Activated naive CD4-positive, alpha-beta T cell treated with Interleukin-2 at 50 U/mL for 16 hours (primary cell): ENCODE measurements around the gene ARHGAP10.

Source experiments
- DNase-seq: peaks from one replicate; pipeline ENCODE4 v3.0.0-alpha.2; 2020

The ARHGAP10 gene

DNA sequence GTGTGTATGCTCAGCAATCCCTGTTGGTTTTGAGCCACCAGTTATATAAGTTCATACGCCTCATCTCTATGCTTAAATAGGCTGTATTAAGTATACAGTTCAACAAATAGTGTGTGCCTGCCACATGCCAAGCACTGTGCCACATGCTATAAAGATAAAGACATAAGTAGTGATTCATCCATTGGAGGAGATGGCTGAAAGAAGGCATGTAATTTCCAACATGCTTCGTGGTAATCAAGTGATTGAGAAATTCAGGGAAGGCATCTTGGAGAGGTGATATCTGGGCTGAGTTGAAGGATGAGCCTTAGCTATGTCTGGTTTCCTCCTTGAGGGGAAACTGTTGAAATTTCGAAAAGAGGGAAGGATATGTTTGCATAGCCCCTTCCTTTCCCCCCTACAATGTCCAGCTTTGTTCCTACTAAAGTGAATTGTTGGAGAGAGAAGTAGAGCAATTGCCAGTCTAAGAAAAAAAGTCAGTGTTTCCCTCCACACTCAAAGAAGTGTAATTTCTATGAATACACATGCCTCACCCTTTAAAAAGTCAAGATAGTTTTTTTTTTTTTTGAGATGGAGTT, 96.5 kb downstream of the ARHGAP10 start:
- DNase-seq, result no peak

DNA sequence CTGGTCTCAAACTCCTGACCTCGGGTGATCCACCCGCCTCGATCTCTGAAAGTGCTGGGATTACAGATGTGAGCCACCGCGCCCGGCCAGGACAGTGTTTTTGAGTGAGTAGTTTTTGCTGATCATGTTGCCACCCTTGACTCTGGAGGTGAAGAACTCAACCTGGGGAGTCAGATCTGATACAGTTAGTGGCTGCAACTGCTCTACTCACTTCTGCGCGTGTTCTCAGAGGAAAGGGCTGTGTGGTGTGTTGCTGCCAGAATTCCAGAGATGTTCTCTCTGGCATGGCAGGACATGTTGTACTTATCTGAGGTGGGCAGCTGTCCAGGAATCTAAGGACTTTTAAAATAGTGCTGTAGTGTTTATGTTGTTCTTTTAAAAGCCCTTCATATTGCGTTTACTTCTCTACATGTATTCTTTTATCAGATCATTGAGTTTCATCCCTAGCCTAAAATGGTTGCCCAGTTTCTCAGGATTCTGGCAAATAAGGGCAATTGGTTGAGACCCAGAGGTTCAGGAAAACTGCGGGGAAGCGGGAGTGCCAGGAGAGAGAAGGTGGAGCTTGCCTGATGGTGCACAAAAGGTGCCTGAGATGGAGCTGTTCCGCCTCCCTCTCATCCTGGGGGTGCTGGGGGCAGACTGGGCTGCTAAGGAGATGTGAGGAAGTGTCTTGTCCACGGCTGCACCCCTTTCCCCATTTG, 97.7 kb downstream of the ARHGAP10 start:
- DNase-seq, result no peak

DNA sequence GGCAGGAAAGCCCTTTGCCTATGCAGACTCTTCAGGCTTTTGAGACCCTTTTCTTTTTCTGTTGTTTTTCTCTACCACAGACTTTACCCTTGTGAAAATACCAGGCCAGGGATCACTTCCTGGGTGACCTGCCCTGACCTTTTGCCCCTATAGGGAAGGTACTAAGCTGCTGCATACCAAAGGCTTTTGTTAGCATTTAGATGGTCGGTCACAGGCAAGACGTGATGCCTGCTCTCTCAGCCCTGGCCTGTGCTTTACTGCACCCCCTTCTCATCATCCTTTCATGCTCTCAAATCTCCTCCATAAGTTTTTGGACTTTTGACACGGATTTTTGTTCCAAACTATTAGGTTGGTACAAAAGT, 98.2 kb downstream of the ARHGAP10 start:
- no peak for DNase-seq

DNA sequence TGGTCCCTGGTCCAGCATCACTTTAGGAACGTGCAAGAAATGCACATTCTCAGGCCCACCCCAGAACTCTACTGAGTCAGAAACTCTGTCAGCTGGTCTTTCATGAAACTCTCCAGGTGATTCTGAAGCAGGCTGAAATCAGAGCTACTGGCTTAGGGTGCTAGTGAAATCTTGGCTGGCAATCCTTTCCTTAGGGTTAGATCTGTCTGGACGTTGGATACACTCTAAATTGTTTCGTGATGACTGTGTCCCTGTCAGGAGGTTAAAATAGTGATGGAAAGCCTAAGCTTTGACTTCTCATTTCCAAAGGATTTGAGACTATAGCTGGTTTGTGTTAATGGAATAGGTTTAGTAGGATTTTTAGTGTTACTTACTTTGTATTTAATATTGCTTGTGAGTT, 99.1 kb downstream of the ARHGAP10 start:
- DNase-seq, result no peak

DNA sequence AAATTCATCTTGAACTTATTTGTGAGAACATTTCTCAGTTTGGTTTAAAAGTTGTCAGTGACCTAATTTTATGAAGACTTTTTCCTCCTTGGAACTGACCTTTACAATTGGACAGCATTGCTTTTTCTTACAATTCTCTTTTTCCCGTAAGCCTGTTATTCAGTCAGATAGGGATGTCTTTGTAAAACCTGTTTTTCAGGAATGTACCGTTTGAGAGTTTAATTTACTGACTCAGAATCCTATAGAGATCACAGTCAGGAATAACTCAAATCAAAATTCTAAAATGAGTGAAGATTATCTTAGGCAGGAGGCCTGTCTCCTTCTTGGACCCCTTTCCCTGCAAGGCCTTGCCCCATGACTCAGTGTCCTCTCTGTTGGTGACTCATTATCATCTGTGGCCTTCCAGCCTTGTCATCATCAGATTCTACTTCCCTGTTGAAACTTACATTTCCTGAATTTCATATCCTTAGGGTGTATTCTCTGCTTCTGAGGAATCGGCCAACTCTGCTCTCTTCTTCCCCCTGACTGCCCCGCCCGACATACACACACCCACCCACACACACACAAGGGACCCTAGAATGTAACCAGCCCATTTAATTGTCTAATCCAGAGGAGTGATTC, 99.8 kb downstream of the ARHGAP10 start:
- DNase-seq, result no peak

DNA sequence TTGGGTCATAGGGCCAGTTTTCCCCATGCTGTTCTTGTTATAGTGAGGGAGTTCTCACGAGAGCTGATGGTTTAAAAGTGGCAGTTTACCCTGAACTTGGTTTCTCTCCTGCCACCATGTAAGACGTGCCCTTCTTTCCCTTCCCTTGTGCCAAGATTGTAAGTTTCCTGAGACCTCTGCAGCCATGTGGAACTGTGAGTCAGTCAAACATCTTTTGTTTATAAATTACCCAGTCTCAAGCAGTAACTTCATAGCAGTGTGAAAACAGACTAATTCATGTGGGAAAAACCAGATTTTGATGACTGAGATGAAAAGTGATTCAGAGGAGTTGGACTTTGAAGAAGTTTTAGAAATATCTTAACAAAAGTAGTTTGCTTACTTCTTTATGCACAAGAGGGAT, 101.4 kb downstream of the ARHGAP10 start:
- no peak for DNase-seq

DNA sequence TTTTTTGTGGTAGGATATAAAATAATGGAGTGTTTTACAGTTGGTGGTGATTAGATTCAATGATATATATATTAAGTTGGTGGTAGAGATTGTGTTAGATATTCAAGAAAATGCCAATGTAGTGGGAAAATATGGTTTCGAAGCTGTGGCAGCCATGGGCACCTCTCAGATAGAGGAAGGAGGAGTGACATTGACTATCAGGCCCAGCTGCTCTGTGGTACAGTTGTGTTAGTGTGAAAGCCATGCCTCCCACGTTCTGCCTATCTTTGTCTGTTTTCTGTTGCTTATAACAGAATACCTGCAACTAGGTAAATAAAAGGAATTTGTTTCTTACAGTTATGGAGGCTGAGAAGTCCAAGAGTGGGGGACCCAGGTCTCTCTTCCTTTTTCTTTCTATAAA, 101.9 kb downstream of the ARHGAP10 start:
- DNase-seq, result no peak

DNA sequence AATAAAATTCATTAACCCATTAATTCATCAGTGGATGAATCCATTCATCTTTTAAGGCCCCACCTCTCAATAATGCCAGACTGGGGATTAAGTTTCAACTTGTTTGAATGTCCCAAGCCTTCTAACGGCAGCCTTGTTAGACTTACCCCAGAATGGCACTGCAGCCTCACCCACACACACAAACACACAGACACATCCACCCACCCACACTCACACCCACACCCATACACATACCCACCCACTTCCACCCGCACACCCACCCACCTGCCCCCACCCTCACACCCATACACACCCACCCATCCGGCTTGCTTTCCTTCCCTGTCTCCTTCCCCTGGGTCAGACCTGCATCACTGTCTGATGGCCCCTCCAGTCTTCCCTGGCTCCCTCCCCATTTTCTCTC, 102.6 kb downstream of the ARHGAP10 start:
- DNase-seq, result no peak

DNA sequence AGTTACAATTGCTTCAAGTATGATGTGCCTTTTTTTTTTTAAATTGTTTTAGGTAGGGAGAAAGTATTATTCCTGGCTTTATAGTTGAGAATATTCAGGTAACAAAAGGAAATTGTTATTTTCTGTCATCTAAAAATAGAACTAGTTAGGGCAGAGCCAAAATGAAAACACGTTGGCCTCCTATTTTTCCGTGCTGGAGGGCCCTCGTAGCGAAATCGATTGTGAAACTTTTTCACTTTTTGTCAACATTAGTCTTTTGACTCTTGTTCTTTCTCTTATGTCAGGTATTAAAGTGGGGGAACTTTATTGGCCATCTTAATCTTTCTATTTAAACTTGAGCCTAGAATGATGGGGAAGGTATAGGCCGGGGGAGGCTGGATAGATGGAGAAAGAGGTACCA, 104.9 kb downstream of the ARHGAP10 start:
- DNase-seq, result no peak

DNA sequence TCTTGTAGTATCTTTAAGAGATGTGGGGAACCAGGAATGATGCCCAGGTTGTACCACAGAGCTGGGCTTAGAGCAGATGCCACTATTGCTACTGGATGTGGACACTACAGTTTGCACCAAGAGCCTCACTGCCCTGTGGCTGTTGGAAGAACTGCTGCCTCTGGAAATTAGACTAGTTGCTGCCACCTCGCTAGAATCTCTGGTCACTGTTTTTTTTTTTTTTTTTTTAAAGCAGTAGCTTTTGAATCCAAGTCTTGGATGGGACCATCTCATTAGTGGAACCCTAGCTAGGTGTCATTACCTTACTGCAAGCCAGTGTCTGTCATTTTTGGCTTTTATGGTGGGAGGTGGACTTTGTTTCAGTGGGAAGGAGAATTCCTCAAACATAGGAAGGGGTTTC, 105.5 kb downstream of the ARHGAP10 start:
- no peak for DNase-seq

DNA sequence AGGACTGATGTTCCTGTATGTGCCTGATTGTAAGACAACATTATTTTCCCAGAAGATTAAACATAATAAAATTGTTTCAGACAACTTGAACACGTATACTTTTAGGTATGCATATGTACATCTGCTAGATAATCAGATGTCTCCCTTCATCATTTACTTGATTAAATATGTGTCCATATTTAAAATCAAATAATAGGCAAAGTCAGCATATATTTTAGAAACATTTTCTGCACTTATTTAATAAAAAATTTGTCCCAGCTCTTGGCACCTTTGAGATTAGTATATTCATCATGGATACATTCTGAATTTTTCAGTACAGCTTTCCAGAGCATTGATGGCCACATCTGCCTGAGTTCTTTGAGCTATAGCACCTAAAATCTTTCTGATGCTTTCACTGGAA, 106.0 kb downstream of the ARHGAP10 start:
- no peak for DNase-seq

DNA sequence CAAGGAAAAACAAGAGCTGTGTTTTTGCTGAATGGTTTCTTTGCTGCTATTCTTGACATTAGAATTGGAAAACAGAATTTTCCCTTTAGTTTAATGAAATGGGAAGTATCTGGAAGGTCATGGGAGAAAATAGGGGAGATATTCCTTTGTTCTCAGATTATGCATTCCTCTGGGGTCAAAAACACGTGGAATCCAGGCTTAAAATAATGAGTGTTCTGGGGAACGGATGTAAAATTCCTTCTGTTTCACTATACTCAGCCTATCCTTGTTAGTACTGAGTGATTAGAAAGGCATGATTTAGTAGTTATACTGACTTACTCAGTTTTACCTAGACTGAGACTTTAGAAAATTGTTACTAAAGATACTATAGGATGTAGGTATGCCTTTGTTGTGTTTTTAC, 107.3 kb downstream of the ARHGAP10 start:
- DNase-seq, result no peak

DNA sequence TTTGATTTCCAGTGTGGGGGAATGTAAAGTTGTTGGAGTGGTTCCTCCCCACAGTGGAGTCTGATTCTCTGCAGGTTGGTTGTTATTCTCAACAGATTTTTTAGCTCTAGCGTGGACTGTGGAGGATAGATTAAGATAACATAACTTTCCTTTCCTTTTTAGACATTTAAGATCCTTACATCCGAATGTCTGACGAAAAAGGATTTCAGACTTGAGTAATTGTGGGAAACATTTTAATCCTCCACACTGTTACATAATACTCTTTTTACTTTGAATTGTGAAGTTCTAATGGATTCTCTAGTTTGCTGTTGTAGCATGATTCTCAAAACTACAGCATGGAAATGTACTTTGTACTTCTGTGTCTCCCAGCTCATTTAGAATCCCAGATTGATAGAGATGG, 107.8 kb downstream of the ARHGAP10 start:
- no peak for DNase-seq

DNA sequence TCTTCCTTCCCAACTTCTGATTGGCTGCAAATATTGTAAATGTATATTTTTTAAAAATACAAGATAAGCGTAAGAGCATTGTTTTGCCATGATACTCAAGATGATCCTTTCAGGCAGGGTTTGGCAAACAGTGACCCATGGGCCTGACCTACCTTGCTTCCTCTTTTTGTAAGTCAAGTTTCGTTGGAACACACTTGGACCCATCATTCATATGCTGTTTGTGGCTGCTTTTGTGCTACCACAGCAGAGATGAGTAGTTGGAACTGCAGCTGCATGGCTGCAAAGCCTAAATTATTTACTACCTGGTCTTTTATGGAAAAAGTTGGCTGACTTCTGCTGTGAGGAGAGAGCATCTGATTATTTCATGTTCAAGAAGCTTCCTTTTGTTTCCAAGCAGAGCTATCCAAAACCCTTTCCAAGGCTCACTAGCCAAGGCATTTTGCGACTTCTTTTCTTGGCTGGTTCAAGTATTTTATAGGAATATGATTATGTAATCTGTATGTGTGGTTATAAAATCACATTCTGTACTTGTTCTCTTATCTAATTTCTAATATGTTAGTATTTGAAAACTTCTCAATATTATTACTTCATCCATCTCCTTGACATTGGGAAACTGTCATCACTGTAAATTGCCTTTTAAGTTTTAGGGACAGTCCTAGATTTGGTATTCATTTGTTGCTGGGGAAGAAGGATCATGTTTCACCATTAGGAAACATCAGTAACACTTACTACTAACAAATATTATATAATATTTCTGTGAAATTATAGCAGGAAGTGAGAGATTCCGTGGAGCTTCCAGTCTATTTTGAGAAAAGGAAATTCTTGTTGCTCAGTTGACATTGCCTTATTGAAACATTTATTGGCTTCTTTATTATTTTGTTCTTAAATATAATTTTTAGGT, 109.2 kb downstream of the ARHGAP10 start:
- no peak for DNase-seq

DNA sequence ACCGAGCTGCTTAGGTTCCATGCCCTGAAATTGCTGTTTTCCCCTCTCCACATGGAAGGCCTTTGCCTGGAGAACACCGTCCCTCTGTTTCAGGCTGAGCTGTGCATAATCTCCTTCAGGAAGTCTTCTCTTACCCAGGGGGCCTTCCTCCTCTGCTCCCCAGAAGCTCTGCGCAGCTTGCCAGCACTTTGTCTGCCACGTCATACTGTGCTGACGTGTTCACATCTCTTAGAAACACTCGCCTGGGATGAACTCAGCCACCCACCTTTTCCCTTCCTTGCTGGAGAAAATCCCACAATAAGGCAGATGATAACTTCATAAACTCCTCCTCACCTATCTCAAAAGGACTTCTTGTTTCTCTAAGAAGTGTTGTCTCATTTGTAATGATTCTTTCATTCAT, 110.7 kb downstream of the ARHGAP10 start:
- DNase-seq, result no peak

DNA sequence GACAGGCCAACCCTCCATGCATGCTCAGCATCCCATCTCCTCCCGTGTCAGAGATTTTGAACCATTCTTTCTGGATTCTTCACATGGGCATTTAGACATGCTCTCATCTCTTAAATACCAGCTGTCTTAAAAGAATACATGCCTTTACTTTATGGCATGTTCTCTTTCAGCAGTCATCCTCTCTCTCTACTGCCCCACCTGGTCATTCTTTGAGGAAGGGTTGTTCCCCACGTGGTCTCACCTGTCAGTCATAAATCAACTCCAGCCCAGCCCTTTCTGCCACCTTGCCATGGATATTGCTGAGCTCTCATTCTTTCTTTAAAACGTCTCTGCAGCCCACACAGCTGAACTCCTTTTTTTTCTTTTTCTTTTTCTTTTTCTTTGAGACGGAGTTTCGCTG, 111.3 kb downstream of the ARHGAP10 start:
- DNase-seq, result no peak

DNA sequence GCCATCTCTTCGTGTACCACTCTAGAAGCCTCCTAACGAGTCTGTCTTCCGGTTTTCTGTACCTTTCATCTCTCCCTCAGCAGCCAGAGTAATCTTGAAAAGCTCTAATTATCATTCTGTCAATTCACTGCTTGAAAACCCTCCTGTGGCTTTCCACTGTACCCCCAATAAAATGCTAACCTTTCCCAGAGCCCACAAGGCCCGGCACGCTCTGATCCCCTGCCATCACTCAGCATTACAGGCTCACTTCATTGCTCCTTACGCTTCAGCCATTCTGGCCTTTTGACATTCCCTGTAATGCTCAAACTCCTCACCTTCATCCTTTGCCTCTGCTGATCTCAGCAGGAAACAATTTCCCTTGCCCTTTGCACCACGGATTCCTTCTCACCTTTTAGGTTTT, 112.9 kb downstream of the ARHGAP10 start:
- no peak for DNase-seq

DNA sequence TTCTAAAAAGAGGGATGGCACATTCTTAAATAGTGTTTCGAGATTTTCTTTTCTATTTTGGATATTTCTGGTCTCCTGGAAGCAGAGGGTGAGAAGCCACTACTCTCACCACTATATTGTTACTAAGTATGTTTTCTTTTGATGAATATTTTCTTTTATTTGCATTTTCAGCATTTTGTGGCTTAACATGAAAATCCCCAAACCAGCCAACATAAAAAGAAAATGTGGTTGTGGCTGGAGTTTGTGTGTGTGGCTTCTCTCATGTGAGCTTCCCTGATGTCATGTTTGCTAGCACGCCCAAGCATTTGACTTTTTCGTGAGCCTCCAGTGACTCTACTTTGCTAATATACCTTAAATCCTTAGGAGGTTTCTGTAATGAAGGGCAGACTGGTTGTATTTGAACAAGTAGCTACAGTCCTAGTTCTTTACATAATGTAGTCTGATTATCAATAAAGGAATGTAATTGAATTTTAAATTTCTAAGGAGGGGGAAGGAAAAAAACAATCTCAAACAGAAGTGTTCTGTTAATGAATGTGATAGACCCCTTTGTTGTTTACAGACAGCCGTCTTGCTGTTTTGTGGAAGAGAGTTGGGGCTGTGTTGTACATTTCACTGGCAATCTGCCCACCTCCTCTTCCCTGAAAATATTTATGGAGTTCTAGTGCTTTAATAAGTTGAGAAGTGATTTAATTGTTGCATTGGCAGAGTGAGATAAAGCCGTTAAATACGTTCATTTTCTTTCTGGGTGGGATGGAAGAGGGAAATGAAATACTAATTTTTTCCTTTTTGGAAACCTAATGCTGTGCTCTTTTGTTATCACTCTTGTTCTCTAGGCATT, 114.6 kb downstream of the ARHGAP10 start:
- peak; percentile 21 for DNase-seq

DNA sequence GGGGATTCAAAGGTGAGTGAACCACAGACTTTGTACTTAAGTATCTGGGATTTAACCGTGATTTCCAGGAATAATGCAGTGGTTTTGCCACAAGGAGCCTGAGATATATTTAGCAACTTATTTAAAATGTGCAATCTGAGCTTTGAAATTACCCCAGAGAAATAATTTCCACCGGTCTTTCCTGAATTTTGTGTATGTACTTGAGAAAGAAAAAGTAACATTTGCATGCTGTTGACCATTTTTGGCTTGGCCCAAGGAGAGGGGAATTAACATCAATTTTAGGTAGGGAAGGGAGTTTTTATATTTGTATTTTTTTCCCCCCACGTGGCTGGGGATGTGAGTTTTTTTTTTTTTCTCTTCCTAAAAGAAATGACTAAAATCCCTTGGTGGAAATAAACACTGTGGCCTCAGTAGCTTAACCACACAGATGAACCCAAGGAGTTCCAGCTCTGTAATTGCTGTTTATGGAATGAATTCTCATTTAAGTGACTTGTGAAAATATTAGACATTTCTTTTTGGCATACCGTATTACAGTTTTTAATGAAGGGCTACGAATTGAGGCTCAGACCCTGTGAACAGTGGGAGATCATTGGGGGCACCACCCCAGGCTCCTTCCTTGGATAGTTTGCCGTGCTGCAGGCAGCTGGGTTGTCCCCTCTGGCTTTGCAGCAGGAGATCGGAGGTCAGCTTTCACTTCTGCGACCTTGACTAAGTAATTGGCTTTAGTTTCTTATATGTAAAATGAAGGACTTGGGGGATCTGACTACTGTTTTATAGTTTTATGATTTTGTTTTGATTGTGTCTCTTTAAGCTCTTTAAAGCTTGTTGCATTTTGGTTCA, 116.1 kb downstream of the ARHGAP10 start:
- no peak for DNase-seq

DNA sequence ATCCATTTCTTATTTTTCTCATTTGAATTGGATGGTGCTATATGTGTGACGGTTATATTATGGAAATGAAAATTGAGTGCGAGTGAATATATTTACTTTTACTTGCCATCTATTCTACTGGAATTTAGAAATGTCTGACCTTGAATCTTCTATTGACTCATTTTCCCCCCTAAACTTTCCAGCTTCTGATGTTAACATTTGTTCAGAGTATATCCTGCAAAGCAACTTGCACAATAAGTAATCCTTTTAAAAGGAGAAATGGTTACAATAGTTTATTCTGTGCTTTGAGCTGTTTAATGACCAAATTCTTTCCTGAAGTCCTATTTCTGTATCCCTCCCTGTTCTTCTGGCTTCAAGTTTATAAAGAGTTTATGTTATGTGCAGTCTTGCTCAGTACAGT, 116.7 kb downstream of the ARHGAP10 start:
- no peak for DNase-seq

DNA sequence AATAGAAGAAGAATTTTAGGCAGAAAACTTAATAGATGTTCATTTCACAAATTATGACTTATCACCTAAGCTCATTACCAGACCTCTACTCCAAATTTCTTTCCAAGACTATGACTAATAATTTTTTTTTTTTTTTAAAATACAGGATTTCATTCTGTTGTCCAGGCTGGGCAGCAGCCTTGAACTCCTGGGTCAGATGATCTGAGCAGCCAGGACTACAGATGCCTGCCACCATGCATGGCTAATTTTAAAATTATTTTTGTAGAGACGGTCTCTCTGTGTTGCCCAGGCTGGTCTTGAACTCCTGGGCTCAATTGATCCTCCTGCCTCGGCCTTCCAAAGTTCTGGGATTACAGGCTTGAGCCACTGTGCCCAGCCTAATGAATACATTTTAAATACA, 119.2 kb downstream of the ARHGAP10 start:
- no peak for DNase-seq

DNA sequence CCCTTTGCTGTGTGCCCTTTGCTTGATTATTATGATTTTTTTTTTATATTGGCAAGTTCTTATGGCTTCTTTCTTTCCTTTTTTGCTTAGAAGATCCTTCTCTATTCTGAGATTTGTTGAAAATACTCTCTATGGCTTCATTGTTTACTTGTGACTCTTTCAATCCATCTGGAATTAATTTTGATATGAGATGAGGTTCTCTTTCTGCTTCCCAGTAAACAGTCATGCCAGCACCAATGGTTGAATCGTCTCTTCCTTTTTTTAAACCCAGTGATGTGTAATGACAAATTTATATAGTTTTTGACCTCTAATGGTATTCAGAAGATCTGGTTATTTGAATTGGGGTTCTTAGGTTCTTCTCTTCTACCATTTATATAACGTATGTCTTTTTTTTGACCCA, 121.8 kb downstream of the ARHGAP10 start:
- no peak for DNase-seq
